Measurements from ENCODE around the gene CRP. TPM values are rescaled to one million over a fixed set of nuclear protein-coding genes. Genes with fewer than 3 reads are reported as not detected.

The CRP gene
- total RNA-seq, 1 experiment from 2014 or later: 0.68 TPM

- TF ChIP-seq PRDM15 (CRISPR knock-in tag; IDR thresholded peaks at IDR 0.05) (no peak), FOXK1 (CRISPR knock-in tag; IDR thresholded peaks at IDR 0.05) (no peak), CREB1 (CRISPR knock-in tag; IDR thresholded peaks at IDR 0.05) (no peak)
These were observed 6.7 kb downstream of the CRP start (continued) for GRCh38 chr1:159707472-159708260.

GRCh38 chr1:159705904-159706256 is 8.5 kb downstream of the CRP start:
- no peaks in the 10 kb centered on the region for H3K4me1 Mint-ChIP-seq
- POLR2A ChIA-PET: no interaction called here
- ATAC-seq: no peak
- CTCF ChIA-PET: interaction anchor here (0.7 to 1.3 kb wide), 2 partner anchors 93 to 464 kb away, joined by 3 read pairs; no protein-coding TSS in a partner anchor
- no peak overlapping the region for H3K4me3 Mint-ChIP-seq
- no peaks in the 10 kb centered on the region for H3K9me3 Mint-ChIP-seq
- no peak overlapping the region for H3K27ac Mint-ChIP-seq
- H3K36me3 Mint-ChIP-seq: no peaks in the 10 kb centered on the region
- DNase-seq (ENCODE audit: low spot score): no peak
- H3K27me3 Mint-ChIP-seq (ENCODE audit: low read depth): no peaks in the 10 kb centered on the region
- TF ChIP-seq NFYB (CRISPR knock-in tag; conservative IDR thresholded peaks at IDR 0.05; ENCODE audit: low read depth) (no peak), ERG (CRISPR knock-in tag; IDR thresholded peaks at IDR 0.05) (no peak), MLX (CRISPR knock-in tag; IDR thresholded peaks at IDR 0.05) (no peak), JAZF1 (CRISPR knock-in tag; IDR thresholded peaks at IDR 0.05) (no peak), TCF7 (CRISPR knock-in tag; IDR thresholded peaks at IDR 0.05; ENCODE audit: low read depth) (no peak), ZNF512 (CRISPR knock-in tag; IDR thresholded peaks at IDR 0.05; ENCODE audit: borderline replicate concordance) (no peak), AFF4 (CRISPR knock-in tag; IDR thresholded peaks at IDR 0.05; ENCODE audit: borderline replicate concordance) (no peak), HMGA2 (CRISPR knock-in tag; IDR thresholded peaks at IDR 0.05) (no peak), ZNF138 (CRISPR knock-in tag; conservative IDR thresholded peaks at IDR 0.05) (no peak), ARID4B (CRISPR knock-in tag; IDR thresholded peaks at IDR 0.05; ENCODE audit: borderline replicate concordance) (no peak), ATF3 (CRISPR knock-in tag; conservative IDR thresholded peaks at IDR 0.05) (no peak), RELA (CRISPR knock-in tag; IDR thresholded peaks at IDR 0.05; ENCODE audit: borderline replicate concordance) (no peak), ZNF671 (CRISPR knock-in tag; IDR thresholded peaks at IDR 0.05) (no peak), CREB1 (CRISPR knock-in tag; IDR thresholded peaks at IDR 0.05) (no peak)
